Activated CD4-positive, alpha-beta T cell treated with anti-CD3 and anti-CD28 coated beads for 1 hour (primary cell): ENCODE results near the gene TACR2.

Experiments
- DNase-seq: peaks from one replicate; pipeline ENCODE4 v3.0.0-alpha.2; 2020

The TACR2 gene

DNA sequence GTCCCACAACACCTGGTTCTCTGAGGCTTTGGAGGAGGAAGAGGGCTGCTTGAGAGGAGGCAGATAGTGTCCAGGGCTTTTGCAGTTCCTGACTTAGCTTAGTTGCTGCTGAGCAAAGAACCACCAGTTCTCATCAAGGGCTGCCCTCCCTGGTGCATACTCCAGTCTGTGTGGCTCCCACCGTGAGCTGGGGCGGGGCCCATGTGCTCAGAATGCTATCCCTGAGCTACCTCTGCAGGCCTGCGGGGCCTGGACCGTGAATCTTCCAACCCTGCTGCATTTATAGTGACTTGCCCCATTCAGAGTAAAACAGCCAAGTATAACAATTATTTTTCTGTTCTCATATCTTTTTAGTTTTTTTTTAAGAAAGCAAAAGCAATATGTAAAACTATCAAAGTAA is 49.2 kb downstream of the TACR2 start:
- no peak for DNase-seq

DNA sequence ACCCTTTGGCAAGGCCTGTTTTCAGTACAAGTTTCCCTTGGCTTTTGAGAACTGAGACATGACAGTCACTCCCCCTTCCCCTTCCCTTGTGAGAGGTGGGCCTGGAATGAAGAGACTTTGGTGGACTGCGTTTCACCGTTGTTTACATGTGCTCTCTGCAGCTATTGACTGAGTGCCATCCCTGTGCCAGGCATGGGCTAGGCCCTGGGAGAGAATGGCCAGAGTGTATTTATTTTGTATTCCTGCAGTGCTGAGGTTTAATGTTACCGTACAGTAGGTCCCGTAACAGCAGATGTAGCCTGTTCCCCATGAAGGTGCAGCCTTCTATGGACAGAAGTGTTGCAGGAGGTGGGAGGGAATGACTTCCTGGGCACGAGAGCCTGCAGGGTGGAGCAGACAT is 50.0 kb downstream of the TACR2 start:
- DNase-seq: no peak

DNA sequence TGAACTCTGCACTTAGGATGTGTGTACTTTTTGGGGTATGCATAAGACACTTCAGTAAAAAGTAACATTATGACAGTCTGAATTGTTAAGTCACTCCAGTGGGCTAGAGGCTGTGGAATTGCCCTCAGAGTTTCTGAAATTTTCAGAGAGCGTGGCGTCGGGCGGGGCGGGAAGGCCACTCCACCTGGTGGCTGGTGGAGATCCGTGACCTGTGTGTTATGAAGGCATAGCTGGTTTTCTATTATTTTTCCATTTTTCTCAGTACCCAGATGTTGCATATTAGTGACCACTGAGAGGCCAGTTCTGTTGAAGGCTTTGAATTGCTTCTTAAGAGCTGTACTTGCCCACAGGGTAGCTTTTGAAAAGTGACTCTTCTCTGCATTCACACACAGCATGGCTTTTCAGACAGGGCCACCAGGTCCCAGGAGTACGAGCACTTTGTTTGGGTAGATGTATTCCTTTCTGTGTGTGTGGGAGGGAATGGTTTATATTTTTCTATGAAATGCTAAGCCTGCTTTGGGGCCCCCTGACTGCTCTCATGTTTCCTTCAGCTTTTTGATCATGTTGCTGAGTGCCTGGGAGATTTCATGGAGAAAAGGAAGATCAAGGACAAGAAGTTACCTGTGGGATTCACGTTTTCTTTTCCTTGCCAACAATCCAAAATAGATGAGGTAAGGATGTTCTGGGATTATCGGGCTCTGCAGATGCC is 52.3 kb downstream of the TACR2 start:
- no peak for DNase-seq

DNA sequence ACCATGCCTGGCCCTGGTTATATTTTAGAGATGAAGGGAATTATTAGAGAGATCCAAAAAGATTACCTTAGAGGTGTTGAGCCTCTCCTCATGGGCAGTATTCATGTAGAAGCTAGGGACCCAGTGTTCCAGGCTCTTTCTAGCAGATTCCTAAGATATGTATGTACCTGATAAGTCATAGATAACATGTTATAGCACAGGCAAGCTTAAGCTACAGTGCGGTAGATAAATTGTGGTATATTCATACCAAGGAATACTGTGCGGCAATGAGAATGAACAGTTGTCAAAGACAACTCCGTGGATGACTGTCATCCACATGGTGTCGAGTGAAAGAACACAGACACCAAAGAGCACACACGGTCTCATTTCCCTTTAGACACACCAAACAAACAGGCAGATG is 53.1 kb downstream of the TACR2 start:
- no peak for DNase-seq

DNA sequence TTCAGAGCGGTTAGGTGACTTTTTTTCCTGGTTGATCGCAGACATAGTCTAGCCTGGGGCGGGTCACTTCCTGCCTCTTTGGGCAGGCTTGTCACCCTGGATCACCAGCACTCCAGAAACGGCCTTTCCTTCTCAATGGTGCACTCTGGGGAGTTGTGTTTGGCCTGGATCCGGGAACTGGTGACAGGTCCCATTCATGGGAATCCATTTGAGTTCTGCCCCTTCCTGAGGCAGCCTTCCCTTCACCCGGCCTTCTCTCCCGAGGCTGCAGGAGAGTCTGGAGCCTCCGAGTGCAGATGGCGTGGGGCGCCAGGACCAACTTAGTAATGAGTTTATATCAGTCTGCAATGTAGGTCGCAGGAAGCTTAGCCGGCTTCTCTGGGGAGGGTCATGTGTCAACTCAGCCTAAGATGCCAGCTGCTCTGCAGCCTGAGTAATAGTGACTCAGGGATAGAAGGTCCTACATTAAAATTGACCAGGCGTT is 54.2 kb downstream of the TACR2 start:
- no peak for DNase-seq

DNA sequence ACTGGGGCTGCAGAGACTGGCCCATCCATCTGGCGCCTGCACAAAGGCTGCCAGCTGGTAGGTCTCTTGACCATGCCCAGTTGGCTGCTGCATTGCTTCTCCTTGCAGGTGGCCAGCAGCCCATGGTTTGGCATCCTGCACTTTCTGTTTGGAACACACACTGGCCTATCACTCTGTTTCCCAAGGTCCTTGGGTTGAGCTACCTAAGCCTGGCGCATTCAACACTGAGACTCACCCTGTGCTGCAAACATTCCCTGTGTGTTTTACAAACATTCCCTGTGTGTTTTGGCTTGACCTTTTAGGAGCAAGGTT is 55.5 kb downstream of the TACR2 start:
- DNase-seq: no peak

DNA sequence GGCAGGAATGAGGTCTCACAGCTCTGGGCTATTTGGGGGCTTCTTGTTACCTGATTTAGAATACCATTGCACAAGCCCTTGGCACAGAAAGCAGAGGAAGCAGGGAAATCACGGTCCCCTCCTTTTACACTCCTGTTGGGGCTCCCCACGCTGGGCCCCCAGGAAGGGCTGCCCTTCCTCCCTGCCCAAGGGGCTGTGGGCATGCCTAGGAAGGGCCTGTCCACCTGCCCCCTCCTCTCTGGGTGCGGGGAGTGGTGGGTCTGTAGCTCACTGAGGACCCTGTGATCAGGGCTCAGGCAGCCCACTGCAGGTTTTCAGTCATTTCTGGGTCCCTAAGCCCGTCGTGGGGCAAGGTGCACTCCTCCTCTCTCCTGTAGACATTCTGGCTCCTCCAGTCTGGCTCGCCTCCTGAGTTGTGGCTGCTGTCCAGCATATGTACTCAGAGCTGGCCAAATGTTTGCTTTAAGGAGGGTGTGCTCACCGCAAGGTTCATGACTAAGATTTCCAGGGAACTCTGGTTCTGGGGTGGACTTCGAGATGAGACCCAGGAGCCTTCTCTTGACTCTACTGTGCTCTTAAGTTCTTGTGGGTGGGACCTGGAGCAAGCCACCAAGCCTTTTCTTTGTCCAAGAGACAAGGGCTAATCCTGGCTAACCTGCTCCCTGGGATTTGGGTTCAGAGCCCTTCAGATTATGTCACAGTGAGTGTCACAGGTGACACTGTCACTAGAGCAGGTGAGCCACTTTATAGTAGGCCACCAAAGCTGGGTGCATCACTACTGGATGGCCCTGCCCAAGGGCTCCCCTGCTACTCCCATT is 56.0 kb downstream of the TACR2 start:
- no peak for DNase-seq

DNA sequence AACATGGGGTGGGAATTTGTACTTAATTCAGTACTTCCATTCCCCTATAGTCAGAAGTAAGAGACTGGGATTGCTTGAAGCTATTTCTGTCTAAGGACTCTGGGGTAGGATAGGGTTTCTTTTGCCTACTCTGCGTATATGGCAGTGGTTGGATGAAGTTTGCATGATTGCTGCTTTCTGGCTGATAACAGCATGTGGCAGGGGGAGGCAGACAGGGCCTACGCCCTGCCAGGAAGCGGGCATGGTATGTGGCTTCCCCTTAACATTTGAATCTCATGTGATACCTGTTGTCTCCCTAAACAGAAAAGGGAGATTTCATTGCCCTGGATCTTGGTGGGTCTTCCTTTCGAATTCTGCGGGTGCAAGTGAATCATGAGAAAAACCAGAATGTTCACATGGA is 57.1 kb downstream of the TACR2 start:
- no peak for DNase-seq

DNA sequence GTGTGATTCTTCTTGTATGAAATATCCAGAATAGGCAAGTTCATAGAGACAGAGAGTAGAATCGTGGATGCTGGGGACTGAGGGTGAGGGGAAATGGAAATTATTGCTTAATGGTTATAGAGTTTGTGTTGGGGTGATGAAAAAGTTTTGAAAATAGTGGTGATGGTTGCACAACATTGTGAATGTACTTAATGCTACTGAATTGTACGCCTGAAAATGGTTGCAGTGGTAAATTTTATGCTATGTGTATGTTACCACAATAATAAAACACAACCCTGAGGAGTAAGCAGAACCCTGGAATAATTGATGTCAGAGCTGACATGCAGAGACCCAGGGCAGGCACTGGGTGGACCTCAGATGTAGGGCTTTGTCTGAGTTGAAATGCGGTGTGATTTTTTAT is 57.6 kb downstream of the TACR2 start:
- no peak for DNase-seq

DNA sequence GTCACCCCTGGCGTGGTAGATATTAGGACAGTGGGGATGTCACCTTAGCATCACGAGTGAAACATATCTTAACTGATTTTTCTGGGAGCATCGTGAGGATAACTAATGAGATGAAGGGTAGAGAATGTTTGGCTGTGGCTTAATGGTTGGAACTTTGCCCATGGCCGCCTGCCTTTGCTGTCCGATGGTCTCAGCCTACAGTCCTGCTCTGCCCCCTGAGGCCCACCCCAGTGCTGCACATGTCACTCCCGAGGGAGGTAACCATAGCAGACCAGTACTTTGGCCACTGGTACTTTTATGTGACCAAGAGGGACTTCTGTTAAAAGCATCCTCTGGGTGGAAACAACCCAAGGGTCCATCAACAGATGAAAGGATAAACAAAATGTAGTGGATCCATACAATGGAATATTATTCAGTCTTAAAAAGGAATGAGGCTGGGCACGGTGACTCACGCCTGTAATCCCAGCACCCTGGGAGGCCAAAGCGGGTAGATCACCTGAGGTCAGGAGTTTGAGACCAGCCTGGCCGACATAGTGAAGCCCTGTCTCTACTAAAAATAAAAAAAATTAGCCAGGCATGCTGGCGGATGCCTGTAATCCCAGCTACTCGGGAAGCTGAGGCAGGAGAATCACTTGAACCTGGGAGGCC is 58.4 kb downstream of the TACR2 start:
- no peak for DNase-seq

DNA sequence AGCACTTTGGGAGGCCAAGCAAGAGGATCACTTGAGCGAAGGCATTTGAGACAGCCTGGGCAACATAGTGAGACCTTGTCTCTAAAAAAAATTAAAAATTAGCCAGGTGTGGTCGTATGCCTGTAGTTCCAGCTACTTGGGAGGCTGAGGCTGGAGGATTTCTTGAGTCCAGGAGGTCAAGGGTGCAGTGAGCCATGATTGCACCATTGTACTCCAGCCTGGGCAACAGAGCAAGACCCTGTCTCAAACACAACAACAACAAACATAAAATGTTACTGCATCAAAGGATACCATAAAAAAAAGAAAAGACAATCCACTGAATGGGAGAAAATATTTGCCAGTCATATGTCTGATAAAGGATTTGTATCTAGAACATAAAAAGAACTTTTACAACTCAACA is 60.5 kb downstream of the TACR2 start:
- no peak for DNase-seq

DNA sequence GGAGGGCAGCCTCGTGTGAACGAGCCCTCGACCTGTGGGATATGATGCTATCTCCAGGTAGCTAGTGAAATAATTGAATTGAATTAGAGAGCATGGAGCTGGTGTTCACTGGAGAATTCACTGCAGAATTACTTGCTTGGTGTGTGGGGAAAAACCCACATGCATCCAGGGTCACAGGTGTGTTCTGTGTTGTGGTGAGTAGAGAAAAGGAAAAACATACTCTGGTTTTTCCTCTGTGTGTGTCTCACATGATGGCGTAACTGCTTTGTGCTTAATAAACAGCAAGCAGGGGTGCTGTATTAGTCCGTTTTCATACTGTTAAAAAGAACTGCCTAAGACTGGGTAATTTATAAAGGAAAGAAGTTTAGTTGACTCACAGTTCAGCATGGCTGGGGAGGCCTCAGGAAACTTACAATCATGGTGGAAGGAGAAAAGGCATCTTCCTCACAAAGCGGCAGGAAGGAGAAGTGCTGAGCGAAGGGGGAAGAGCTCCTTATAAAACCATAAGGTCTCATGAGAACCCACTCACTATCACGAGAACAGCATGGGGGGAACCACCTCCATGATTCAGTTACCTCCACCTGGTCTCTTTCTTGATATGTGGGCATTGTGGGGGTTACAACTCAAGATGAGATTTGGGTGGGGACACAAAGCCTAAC is 62.6 kb downstream of the TACR2 start:
- DNase-seq: no peak
